Ovary (tissue), 9 donors: ENCODE data around the gene POLR1G. TPM values are rescaled to one million over a fixed set of nuclear protein-coding genes. Genes with fewer than 3 reads are reported as not detected.

Experiments
- DNase-seq, 5 donors: peaks; one replicate each; pipeline ENCODE4 v3.0.0-alpha.2; 2019 to 2020
- H3K27ac ChIP-seq, 2 donors: fragments of 200-600 bp; one replicate each; pipeline versions ENCODE4 v1.5.1 to v1.8.0; 2019 to 2022
- H3K27me3 ChIP-seq: fragments of 200-600 bp; one replicate; pipeline ENCODE4 v1.8.0; 2022
- H3K36me3 ChIP-seq: fragments of 200-600 bp; sonication (generic); one replicate; pipeline ENCODE4 v1.5.1; 2019
- H3K4me1 ChIP-seq: one replicate; pipeline ENCODE4 v1.8.1; 2013; ENCODE audit warnings: mild to moderate bottlenecking, moderate library complexity; ENCODE audit not compliant: insufficient read depth
- H3K4me3 ChIP-seq: fragments of 200-600 bp; sonication (generic); one replicate; pipeline ENCODE4 v1.5.1; 2017
- H3K9me3 ChIP-seq, 2 donors: fragments of 200-600 bp in 1 of 2; sonication (generic) in 1 of 2; one replicate each; pipeline versions ENCODE4 v1.5.1 to v1.8.1; 2013 to 2019; ENCODE audit warnings: mild to moderate bottlenecking in 1 of 2, moderate library complexity in 1 of 2
- CTCF ChIP-seq, 3 donors: fragments of 450-650 bp in 2 of 3; fragments of 200-600 bp in 1 of 3; IDR thresholded peaks; one replicate each; pipeline versions ENCODE4 v1.5.1 to v1.8.0; 2016 to 2022; ENCODE audit warnings: antibody characterized with exemption in 3 of 3, mild to moderate bottlenecking in 1 of 3
- EP300 ChIP-seq: sonication (generic); formaldehyde crosslinking; IDR thresholded peaks from one replicate; pipeline ENCODE4 v1.6.1; 2017; ENCODE audit warnings: antibody characterized with exemption
- POLR2A ChIP-seq: fragments of 450-650 bp; IDR thresholded peaks from one replicate; pipeline ENCODE4 v1.6.1; 2017; ENCODE audit warnings: antibody characterized with exemption, mild to moderate bottlenecking, moderate library complexity
- WGBS, 3 donors: extraction: QIAGEN DNeasy Blood & Tissue Kit in 1 of 3; methylation state at CpG; one replicate each; pipeline versions ENCODE4 v1.1.5 to v1.1.7; 2013 to 2017; 5-methylcytosine and 5-hydroxymethylcytosine counted together
- intact Hi-C, 4 donors: fragments of 100-400 bp; cut with DNase I; formaldehyde crosslinking; loops; one replicate each; pipeline versions ENCODE4 v1.11.0 to v1.15.1; 2022 to 2023
- polyA plus RNA-seq, 2 donors: library from polyadenylated mRNA; stranded (reverse); fragments of 200-250 nt in 1 of 2; fragments of 350-450 nt in 1 of 2; fragmentation: Illumina TruSeq in 1 of 2; extraction: RNeasy Lipid Tissue Mini Kit (QIAGEN cat#74804) in 1 of 2; gene quantifications; one replicate each; pipeline ENCODE4 v1.2.3, GENCODE V29; 2013 to 2014
- total RNA-seq, 7 donors: library from RNA; depleted of rRNA in 2 of 7; stranded (reverse); fragments of >200 nt in 2 of 7; fragmentation: NEBNext Ultra II Directional in 3 of 7; extraction: Animal tissue kit (Norgen Biotek cat#: 25700) in 3 of 7; gene quantifications; one replicate each; pipeline versions ENCODE4 v1.1.0 to v1.2.4, GENCODE V29; 2016 to 2023
- donor health status: DM: no; HTN: no; CAD: no; lungs with moderate emphysema.
- donor health status: DM: no; HTN: no; CAD: no.
- donor health status: Bipolar disorder and iron deficiency.
- donor health status: DM: yes; HTN: yes; CAD: no.
- donor health status: DM: no; HTN: no; CAD: no.
- donor health status: DM: yes; HTN: yes; CAD: no.

Gene POLR1G
- total and polyA plus RNA-seq, 9 donors: 1.5 to 8.5 (median 5.4) TPM

GRCh38 chr19:45419396-45419795, 13.0 kb downstream of the POLR1G start:
- 10 to 17% (median 16%) methylated on average over 4 of the region's 4 CpGs for WGBS, 3 donors
- H3K4me3 ChIP-seq: no peak overlapping the region
- H3K27me3 ChIP-seq: no peaks in the 10 kb centered on the region
- H3K9me3 ChIP-seq: no peaks in the 10 kb centered on the region
- H3K36me3 ChIP-seq: no peaks in the 10 kb centered on the region
- no peak overlapping the region for H3K27ac ChIP-seq
- intact Hi-C loops: no loop called here
- peaks cover 6% of the 10 kb centered on the region for H3K4me1 ChIP-seq
- DNase-seq: no peak
- TF ChIP-seq POLR2A (no peak), EP300 (no peak)

DNA sequence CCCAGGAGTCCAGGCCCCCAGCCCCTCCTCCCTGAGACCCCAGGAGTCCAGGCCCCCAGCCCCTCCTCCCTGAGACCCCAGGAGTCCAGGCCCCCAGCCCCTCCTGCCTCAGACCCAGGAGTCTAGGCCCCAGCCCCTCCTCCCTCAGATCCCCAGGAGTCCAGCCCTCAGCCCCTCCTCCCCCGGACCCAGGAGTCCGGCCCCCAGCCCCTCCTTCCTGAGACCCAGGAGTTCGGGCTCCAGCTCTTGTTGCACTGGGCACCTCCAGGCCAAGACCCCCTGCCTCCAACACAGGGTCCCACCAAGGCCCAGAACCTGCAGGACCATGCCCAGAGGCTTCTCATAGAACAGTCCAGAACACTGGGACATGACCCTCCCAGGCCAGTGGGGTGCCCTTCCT, 13.5 kb downstream of the POLR1G start:
- intact Hi-C loops: loop anchor here in 1 of 4 donors (10.0 kb wide), 1 partner anchor 265 kb away; no protein-coding TSS in a partner anchor
- no peaks in the 10 kb centered on the region for H3K9me3 ChIP-seq
- no peaks in the 10 kb centered on the region for H3K36me3 ChIP-seq
- no peak for DNase-seq
- H3K27me3 ChIP-seq: no peaks in the 10 kb centered on the region
- TF ChIP-seq POLR2A (no peak), EP300 (no peak), CTCF (IDR thresholded peaks at IDR 0.05) (no peak)
- H3K27ac ChIP-seq: no peak overlapping the region
- H3K4me3 ChIP-seq: no peak overlapping the region
- 20 to 28% (median 28%) methylated on average over 1 to 3 of the region's 3 CpGs for WGBS, 3 donors
- H3K4me1 ChIP-seq: peaks cover 6% of the 10 kb centered on the region

- WGBS, 3 donors: 74 to 82% (median 76%) methylated on average over 10 of the region's 10 CpGs
- intact Hi-C loops: loop anchor here in 1 of 4 donors (10.0 kb wide), 1 partner anchor 264 kb away; no protein-coding TSS in a partner anchor
- Histone ChIP-seq H3K4me3 (no peak overlapping the region), H3K4me1 (peaks cover 6% of the 10 kb centered on the region), H3K9me3 (no peaks in the 10 kb centered on the region), H3K36me3 (no peaks in the 10 kb centered on the region), H3K27ac (no peak overlapping the region), H3K27me3 (no peaks in the 10 kb centered on the region)
- no peak for TF ChIP-seq EP300
- no peak for TF ChIP-seq CTCF (IDR thresholded peaks at IDR 0.05)
- no peak for TF ChIP-seq POLR2A
- no peak for DNase-seq
Observed at GRCh38 chr19:45420356-45420755, 13.9 kb downstream of the POLR1G start.

GRCh38 chr19:45420871-45421270, 14.4 kb downstream of the POLR1G start:
- Histone ChIP-seq H3K4me1 (peaks cover 6% of the 10 kb centered on the region), H3K9me3 (no peaks in the 10 kb centered on the region), H3K4me3 (no peak overlapping the region), H3K27me3 (no peaks in the 10 kb centered on the region), H3K36me3 (no peaks in the 10 kb centered on the region), H3K27ac (no peak overlapping the region)
- TF ChIP-seq EP300 (no peak), POLR2A (no peak), CTCF (IDR thresholded peaks at IDR 0.05) (no peak)
- intact Hi-C loops: loop anchor here in 1 of 4 donors (10.0 kb wide), 1 partner anchor 264 kb away; no protein-coding TSS in a partner anchor
- DNase-seq: no peak
- 77 to 82% (median 79%) methylated on average over 6 of the region's 6 CpGs for WGBS, 3 donors

DNA sequence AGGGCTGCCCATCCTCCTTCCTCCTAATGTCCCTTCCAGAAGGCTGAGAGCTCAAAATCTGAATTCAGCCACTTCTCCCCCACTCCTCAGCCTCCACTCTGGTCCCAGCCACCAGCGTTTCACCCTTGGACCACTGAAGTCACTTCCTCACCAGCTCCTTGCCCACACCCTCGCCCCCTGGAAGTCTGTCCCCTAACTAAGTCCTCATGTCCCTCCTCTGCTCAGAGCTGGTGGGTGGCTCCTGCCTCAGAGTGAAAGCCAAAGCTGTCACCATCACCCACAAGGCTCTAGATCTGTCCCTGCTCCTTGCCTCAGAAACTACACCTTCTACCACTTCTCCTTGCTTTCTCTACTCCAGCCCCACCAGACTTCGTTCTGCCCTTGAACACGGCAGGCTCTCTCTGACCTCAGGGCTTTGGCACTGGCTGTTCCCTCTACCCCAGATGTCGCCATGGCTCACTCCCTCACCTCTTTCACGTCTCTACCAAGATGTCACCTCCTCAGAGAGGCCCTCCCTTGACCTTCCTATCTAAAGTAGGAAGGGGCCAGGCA, 15.6 kb downstream of the POLR1G start:
- H3K27ac ChIP-seq: no peak overlapping the region
- intact Hi-C loops: loop anchor here in 2 of 4 donors (2.0 to 10.0 kb wide), 2 partner anchors 19 to 263 kb away; no protein-coding TSS in a partner anchor
- 75 to 82% (median 75%) methylated on average over 6 of the region's 6 CpGs for WGBS, 3 donors

More for the DNA sequence above, 15.6 kb downstream of the POLR1G start:
- peaks cover 6% of the 10 kb centered on the region for H3K4me1 ChIP-seq
- no peaks in the 10 kb centered on the region for H3K36me3 ChIP-seq
- H3K4me3 ChIP-seq: no peak overlapping the region
- no peaks in the 10 kb centered on the region for H3K9me3 ChIP-seq
- DNase-seq: no peak
- no peaks in the 10 kb centered on the region for H3K27me3 ChIP-seq
- TF ChIP-seq CTCF (IDR thresholded peaks at IDR 0.05) (no peak), POLR2A (no peak), EP300 (no peak)
